Transverse colon (tissue), 4 donors: ENCODE results near the gene CAT.

Experiments used
- CTCF ChIP-seq, 5 experiments: fragments of 200-600 bp in 3 of 5; fragments of 450-650 bp in 2 of 5; sonication (generic) in 3 of 5; IDR thresholded peaks; 1 replicate in 2 of 5; 2 replicates in 3 of 5; pipeline ENCODE4 v1.5.1; 2016 to 2017; ENCODE audit warnings: antibody characterized with exemption in 5 of 5, inconsistent platforms in 3 of 5, mild to moderate bottlenecking in 2 of 5, moderate library complexity in 1 of 5
- EP300 ChIP-seq: sonication (generic); formaldehyde crosslinking; IDR thresholded peaks from one replicate; pipeline ENCODE4 v1.6.1; 2017; ENCODE audit warnings: antibody characterized with exemption, low read depth
- POLR2A ChIP-seq: fragments of 450-650 bp; IDR thresholded peaks from one replicate; pipeline ENCODE4 v1.6.1; 2016; ENCODE audit warnings: antibody characterized with exemption, mild to moderate bottlenecking, moderate library complexity
- POLR2AphosphoS5 ChIP-seq, 3 donors: sonication (generic); formaldehyde crosslinking; IDR thresholded peaks; one replicate each; pipeline ENCODE4 v1.6.1; 2016; ENCODE audit warnings: antibody characterized with exemption in 3 of 3

- TF ChIP-seq CTCF (IDR thresholded peaks at IDR 0.05) (no peak), POLR2A (no peak), EP300 (no peak), POLR2AphosphoS5 (IDR thresholded peaks at IDR 0.05) (no peak)
Observed at GRCh38 chr11:34433899-34434298, 4.8 kb upstream of the CAT start.
